GM21515 (cell line): ENCODE measurements around the gene PIGT.

Experiments
- ATAC-seq: cut with Tn5 transposase; IDR thresholded peaks from one replicate; pipeline ENCODE4 v1.9.1; 2021; ENCODE audit not compliant: unreplicated experiment

PIGT gene

DNA sequence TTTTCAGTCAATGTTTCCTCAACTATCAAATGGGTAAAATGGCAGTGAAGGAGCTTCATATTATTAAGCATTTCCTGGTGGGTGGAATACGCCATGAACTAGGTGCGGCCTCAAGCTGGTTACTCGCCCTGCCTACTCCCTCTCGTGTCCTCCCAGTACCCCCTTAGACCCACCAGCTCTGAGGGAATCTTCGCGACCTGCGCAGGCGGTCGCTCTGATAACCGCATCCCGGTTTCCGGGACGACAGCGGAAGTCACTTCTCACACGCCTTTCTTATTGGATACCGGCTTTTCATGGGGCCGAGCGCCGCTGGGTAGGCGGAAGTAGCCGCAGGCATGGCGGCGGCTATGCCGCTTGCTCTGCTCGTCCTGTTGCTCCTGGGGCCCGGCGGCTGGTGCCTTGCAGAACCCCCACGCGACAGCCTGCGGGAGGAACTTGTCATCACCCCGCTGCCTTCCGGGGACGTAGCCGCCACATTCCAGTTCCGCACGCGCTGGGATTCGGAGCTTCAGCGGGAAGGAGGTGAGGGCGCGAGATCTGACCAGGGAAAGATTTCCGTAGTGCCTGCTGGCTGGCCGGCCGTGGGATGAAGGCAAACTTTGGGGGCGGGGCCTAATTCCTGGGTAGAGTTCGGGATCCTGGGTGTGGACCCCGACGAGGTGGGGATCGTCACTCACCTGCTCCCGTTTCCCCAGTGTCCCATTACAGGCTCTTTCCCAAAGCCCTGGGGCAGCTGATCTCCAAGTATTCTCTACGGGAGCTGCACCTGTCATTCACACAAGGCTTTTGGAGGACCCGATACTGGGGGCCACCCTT is at the start of gene PIGT:
TSS of gene PIGT (plus strand) at position 320 of the 816 bp plus-strand sequence. CDS start at position 336, 16 bp downstream.
- peak; percentile 76 for ATAC-seq

DNA sequence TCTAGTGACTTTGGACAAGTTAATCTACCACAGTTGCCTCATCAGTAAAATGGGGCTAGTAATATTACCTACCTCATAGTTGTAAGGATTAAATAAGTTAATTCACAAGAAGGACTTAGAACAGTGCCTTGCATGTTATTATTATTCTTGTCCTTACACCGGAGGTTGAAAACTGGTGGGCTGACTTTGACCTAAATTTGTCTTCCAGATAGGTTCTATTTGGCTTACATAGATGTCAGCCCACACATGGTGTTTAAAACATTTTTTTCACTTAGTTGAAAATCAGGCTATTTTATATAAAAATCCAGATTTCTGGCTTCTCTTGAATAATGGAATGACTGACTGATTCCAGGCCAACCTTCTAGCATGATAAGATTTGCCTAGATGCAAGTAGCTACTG is 49.7 kb upstream of the PIGT start:
- no peak for ATAC-seq

DNA sequence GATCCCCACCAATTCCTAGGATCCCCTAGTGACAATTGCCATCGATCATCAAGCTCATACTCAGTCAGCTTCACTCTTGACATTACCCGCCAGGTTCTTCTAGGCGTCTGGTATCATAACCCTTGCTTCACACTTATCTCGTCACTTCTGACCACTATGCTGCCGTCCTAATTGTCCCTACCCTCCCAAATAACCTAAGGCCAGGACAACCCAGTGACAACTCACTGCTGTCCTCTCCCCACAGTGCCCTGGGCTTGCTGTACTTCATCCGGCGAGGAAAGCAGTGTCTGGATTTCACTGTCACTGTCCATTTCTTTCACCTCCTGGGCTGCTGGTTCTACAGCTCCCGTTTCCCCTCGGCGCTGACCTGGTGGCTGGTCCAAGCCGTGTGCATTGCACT is 49.3 kb upstream of the PIGT start:
- ATAC-seq: no peak

DNA sequence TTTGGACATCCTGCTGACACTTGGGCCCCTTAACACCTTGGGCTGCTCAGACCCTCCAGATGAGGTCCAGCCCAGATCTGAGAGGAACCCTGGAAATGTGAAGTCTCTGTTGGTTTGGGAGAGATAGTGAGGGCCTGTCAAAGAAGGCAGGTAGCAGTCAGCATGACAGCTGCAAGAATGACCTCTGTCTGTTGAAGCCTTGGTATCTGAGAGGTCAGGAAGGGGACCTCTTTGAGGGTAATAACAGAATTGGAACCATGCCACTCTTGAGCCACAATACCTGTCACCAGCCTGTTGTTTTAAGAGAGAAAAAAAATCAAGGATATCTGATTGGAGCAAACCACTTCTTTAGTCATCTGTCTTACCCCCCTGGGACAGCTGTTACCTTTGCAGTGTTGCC is 48.8 kb upstream of the PIGT start:
- ATAC-seq: no peak

DNA sequence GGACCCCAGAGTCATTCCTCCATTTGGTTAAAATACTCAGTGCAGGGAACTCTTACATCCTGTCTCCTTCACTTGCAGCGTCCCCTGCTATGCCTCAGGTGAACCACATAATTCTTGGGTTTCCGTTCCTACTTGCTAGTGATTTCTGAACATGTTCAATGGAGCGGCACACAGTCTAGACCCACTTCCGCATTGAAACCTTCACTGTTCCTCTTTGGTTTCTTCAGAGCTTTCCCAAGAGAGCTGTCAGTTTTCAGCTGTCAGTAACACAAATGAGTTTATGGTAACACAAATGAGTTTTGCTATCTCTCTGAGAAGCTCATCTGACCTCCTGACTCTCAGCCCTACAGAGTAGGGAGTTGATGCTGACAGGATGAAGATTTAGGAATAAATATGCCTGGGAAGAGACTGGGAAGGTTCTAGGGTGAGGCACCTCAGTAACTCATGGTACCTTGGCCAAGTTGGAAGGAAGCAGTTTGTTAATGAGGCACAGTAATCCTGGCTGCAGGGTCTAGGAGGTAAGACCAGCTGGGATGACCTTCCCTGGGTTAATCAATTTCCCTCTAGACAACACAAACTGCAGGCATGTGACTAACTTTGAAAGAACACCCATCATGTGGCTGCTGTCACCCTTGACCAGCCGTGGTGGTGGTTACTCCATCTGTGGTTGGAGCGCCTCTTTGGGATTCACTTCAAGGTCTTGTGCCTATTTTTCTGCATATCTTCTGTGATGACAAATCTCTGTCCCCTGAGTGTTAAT is 47.5 kb upstream of the PIGT start:
- ATAC-seq: peak; percentile 80

DNA sequence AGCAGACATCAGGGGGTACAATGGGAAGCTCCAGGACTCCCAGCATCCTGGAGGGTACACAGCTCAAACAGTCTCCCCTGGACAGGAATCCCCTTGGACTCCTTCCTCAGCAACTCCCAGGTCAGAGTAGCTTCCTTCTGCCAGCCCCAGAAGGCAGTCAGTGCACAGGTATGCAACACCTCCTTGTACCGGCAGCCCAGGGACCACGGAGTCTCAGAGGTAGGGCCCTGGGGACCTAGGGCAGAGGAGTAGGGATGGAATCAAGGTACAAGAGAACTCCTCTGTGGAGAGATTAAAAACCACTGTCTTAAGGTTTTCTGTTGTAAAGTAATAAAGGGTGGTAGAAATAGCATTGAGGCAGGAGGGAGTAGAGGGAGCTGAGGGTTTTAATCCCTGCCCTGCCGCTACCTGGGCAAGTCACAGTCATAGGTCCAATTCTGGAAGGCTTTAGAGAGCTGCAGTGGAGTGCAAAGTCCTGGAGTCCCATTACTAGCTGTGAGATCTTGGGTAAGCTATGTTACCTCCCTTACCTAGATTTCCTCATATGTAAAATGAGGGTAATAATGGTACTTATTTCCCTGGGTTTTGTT is 45.3 kb upstream of the PIGT start:
- ATAC-seq: no peak

DNA sequence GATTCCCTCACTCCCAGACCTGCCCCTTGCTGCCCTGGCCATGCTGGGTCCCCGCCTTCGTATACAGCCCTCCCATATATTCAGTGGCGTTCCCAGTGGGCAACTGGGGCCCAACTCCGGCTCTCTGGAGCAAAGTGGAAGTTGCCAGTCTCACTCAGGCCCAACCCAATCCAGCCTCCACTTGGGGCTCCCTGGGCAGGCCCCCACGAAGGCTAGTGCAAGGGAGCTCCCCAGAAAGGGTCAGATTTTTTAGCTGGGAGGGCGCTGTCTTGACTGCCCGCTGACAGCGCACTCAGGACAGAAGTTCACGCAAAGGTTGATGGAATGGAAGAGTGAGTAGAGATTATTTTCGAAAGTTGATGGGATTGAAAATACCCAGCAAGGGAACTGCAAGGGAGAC is 43.7 kb upstream of the PIGT start:
- ATAC-seq: no peak

DNA sequence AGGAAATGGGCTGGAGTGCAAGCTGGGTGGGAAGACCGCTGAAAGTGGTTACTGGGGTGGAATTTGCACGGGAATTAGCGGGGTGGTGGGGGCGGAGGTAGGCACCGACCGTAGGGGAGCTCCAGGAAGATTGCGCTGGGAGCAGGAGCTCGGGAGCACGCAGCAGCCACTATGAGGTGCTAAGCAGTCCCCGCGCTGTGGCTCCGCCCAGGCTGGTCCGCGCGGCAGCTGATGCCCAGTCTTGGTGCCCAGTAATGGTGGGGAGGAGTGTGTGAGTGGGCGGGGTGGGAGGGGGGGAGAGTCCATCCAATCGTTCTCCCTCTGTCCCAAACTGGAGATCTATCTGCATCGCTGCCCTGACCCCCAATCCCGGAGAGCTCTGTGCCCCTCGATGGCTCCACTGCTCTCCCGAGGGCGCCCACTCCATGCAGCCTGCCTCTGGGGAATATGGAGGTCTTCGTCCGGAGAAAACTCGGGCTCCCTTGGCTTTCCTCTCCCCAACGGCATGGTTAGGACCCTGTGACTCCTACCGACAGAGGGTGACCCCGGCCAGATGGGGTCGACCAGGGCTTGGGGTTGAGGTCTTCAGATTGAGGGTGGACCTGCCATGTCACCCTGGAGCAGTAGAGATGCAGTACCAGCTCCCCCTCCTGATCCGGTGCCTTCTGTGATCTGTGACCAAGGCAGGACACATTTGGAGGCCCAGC is 43.1 kb upstream of the PIGT start:
- ATAC-seq: no peak

DNA sequence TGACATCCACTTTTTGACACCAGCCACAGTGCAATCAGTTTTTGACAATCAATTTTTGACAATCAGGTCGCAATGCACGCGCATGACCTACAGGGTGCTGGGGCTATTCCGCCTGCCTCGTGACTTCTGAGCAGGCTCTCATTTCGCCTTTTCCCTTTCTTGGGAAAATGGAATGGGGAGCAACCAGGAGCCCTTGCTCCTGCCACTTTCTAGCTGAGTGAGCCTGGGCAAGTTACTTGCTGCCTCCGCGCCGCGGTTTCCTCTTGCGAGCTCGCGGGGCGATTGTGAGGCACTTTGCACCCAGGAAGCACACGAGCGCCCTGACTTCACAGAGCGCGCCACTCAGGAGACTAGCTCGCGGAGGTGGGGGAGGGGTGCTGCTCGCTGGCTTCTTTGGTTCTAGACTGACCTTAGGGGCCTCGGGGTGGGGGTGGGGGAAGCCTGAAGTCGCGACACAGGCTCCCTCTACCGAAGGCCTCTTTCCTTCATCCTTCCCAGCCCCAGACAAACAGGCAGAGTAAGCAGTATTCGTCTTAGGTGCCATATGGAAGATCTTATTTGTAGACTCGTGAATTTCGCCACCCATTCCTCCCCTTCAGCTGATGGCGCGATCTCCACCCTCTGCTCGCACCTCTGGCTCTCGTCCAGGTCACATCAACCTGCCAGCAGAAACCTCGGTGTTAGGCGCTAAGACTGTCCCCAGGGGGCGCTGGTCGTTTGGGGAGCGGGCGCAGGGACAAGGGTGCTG is 42.4 kb upstream of the PIGT start:
- peak; percentile 55 for ATAC-seq

DNA sequence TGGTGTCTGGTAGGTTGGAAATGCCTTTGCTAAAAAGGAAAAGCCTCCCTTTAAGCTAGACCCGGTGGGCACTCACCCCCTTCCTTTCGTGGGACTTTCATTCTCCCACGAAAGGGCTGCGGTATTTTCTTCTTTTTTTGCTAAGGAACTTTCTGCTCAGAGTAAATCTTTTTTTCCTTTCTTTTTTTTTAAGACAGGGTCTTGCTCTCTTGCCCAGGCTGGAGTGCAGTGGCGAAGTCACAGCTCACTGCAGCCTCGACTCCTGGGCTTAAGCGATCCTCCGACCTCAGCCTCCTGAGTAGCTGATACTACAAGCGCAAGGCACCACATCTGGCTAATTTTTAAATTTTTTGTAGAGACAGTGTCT is 41.9 kb upstream of the PIGT start:
- no peak for ATAC-seq

DNA sequence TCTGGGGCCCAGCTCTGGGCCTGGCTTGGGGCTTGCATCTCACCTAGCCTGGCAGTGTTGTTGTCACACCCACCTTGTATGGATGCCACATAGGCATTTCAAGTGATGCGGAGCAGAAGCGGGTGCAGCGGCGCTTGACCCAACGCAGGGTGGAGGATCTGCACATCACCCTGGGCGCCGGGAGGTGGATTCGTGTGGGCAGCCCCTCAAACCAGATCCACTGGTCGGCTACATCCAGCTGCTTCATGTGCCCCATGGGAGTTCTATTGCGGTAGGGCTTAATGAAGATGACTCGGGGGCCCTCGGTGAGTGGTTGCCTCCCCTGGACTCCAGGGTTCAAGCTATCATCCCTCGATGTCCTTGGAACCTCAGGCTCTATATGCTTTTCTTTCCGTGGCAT is 41.0 kb upstream of the PIGT start:
- ATAC-seq: no peak

DNA sequence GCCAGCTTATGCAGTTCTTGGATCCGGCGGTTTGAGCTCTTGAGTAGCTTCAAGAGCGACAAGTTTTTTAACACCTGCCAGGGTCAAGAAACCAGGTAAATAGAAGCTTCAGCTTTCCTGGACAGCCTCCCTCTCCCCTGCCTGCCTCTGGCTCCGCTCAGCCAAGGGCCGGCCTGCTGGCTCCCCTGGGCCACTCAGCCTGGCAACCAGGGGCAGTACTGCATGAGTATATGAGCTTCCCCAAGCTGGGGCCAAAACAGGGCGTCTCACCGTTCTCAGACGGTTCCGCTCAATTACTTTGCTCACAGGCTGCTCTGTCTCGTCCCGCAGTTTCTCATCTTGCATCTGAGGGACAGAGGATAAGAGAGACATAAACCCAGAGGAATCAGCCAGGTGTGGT is 38.7 kb upstream of the PIGT start:
- ATAC-seq: no peak

DNA sequence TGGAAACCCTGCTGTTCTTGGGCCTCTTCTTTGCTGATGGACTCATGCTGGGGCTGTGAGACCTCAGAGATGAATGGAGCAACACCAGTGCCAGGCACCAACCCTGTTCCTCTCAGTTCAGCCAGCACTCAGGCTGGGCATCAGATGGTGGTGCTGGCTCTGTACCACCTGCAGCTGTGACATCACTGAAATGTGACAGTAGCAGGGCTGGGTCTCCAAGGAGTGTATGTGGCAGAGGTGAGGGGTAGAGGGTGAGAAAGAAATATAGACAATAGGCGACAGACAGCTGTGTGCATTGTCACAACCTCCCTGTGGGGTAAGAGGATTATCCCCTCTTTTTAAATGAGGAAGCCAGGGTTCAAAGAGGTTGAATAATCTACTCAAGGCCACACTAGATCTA is 37.8 kb upstream of the PIGT start, which contains the start of gene TP53TG5:
TSS of gene TP53TG5 (minus strand) at position 135 of the 400 bp plus-strand sequence. CDS start at position 46, 89 bp downstream.
- ATAC-seq: no peak

DNA sequence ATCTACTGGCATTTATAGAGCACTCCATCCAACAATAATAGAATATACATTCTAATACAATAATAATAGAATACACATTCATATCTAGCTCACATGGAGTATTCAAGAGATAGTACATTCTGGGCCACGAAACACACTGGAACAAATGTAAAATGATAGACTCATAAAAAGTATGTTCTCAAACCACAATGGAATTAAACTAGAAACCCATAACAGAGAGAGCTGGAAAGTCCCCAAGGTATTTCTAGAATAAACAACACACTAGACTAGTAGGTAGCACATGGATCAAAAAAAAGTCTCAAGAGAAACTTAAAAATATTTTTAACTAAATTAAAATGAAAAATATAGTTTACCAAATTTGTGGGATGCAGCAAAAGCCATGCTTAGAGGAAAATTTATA is 28.7 kb upstream of the PIGT start:
- ATAC-seq: no peak

DNA sequence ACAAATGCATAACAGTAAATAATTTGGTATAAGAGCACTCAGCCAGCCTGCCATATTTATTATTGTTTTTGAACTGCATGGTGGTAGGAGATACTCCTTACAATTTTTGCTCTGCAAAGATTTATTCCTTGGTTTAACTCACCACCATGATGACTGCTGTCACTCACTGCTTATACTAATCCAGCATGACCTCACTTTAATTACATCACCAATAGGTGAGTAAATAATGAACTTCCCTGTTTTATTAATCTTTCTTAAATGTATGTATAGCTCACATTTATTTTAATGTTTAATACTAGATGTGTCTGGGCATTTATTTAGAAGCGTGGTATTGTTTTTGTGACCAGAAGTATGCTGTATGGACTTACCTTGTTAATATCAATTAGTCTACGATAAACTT is 25.0 kb upstream of the PIGT start:
- no peak for ATAC-seq

DNA sequence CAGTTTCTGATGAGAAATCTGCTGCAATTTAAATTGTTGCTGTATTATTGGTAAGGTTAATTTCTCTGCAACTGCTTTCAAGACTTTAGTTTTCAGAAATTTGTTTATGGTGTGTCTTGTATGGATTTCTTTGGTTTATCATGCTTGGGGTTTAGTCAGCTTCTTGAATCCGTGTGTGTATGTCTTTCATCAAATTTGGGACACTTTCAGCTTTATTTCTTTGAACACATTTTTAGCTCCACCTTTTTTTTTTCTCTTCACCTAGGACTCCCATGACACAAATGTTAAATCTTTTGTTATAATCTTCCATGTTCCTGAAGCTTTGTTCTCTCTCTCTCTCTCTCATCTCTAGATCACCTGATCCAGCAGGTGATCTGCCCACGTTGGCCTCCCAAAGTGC is 24.4 kb upstream of the PIGT start:
- no peak for ATAC-seq

DNA sequence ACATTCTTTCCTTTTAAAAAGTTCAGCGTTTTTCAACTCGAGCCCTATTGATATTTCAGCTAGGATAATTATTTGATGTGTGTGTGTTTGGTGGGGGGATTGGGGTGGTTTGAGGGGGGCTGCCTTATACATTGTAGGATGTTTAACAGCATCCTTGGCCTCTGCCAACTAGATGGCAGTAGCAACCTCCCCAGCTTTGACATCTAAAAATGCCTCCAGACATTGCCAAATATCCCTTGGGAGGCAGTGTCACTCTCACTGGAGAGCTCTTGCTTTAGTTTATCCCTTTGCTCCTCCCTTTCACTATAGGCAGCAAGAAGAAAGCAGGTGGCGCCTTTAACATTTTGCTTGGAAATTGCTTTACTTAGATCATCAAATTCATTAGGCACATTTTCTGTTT is 23.2 kb upstream of the PIGT start:
- ATAC-seq: no peak

DNA sequence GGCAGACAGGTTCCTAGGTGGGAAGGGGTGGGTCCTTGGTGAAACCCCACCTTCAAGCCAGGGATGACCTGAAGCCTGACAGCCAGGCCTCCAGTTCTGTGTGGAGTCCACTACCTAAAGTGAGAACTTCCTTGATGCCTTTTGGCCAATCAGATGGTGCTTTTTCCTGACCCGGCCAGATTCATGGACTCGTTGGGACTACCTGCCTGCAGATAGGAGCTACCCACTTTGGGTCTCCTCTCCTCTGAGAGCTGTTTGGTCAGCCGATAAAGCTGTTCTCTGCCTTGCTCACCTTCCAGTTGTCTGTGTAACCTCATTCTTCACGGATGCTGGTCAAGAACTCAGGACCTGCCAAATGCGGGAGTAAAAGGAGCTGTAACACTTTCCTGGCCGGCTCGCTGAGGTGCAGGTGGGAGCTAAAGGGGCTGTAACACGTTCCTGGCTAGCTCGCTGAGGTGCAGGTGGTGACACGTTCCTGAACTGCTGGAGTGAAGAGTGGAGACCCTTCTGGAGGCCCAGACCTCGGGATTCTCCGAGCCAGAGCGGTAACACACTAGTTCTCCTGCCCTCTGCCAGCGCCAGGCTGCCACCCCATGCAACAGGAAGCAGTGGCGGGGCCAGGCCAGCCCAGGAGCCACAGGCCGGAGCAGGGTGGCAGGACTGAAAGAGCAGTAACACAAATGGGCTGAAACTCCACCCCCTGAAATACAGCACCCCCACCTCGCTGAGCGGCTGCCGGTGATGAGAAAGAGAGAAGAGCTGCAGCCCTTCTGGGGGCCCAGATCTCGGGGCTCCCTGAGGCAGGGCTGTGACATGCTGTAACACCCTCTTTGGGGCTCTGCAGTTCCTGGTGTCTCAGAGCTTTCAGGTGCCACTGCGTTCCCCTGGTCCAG is 21.5 kb upstream of the PIGT start:
- no peak for ATAC-seq

DNA sequence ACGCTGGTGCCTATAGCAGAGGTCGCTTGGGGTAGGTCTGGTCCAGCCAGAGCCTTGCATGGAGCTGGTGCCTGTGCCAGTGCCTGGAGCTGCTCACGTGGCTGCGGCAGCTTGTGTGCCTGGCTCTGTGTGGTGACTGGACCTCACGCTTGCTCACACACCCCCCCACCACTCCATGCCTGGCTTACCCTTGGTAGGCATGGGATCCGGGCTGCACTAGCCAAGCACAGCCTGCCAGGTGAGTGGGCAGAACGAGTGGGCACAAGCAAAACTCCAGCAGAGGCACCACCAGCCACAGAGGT is 20.9 kb upstream of the PIGT start:
- ATAC-seq: no peak

DNA sequence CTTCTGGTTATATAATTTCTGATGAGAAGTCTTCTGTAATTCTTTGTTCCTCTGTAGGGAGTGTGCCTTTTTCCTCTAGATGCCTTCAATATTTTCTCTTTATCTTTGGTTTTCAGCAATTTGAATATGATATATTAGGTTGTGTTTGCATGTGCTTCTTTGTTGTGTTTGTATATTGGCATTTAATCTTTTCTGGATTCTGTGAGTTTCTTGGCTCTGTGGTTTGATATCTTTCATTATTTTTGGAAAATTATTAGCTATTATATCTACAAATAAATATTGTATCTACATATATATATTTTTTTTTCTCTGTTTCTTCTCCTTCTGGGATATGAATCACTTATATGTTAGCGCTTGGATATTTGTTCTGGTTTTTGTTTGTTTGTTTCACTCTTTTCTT is 16.9 kb upstream of the PIGT start:
- ATAC-seq: no peak
